ENCODE measurements around the gene RAD18. TPM values are rescaled to one million over a fixed set of nuclear protein-coding genes. Genes with fewer than 3 reads are reported as not detected.

Gene RAD18
- total RNA-seq, 1 donor from 2014 or later: 7.6 TPM

- H3K36me3 ChIP-seq (ENCODE audit: control insufficient read depth, insufficient read depth, low read length): no peaks in the 10 kb centered on the region
- TF ChIP-seq CTCF (IDR thresholded peaks at IDR 0.05; ENCODE audit: insufficient read depth, low read length, poor library complexity, severe bottlenecking): no peak
- H3K27me3 ChIP-seq (ENCODE audit: control insufficient read depth, insufficient read depth, low read length): no peaks in the 10 kb centered on the region
- no peak for DNase-seq (ENCODE audit: low read depth)
- no peak overlapping the region for H3K4me3 ChIP-seq (ENCODE audit: low read depth, low read length)
Observed at GRCh38 chr3:8903191-8903590, 60.1 kb downstream of the RAD18 start.

- no peaks in the 10 kb centered on the region for H3K27me3 ChIP-seq (ENCODE audit: control insufficient read depth, insufficient read depth, low read length)
- no peak for TF ChIP-seq CTCF (IDR thresholded peaks at IDR 0.05; ENCODE audit: insufficient read depth, low read length, poor library complexity, severe bottlenecking)
- DNase-seq (ENCODE audit: low read depth): no peak
Observed at GRCh38 chr3:8900869-8901268, 62.4 kb downstream of the RAD18 start.

GRCh38 chr3:8899876-8900460 is 63.3 kb downstream of the RAD18 start:
- TF ChIP-seq CTCF (IDR thresholded peaks at IDR 0.05; ENCODE audit: insufficient read depth, low read length, poor library complexity, severe bottlenecking): no peak
- DNase-seq (ENCODE audit: low read depth): no peak
- no peaks in the 10 kb centered on the region for H3K36me3 ChIP-seq (ENCODE audit: control insufficient read depth, insufficient read depth, low read length)
- H3K27me3 ChIP-seq (ENCODE audit: control insufficient read depth, insufficient read depth, low read length): no peaks in the 10 kb centered on the region
- no peak overlapping the region for H3K4me3 ChIP-seq (ENCODE audit: low read depth, low read length)

More at GRCh38 chr3:8900869-8901268, 62.4 kb downstream of the RAD18 start:
- Histone ChIP-seq H3K4me3 (ENCODE audit: low read depth, low read length) (no peak overlapping the region), H3K36me3 (ENCODE audit: control insufficient read depth, insufficient read depth, low read length) (no peaks in the 10 kb centered on the region)

- no peak for DNase-seq (ENCODE audit: low read depth)
- H3K27me3 ChIP-seq (ENCODE audit: control insufficient read depth, insufficient read depth, low read length): no peaks in the 10 kb centered on the region
- H3K4me3 ChIP-seq (ENCODE audit: low read depth, low read length): no peak overlapping the region
- no peaks in the 10 kb centered on the region for H3K36me3 ChIP-seq (ENCODE audit: control insufficient read depth, insufficient read depth, low read length)
- no peak for TF ChIP-seq CTCF (IDR thresholded peaks at IDR 0.05; ENCODE audit: insufficient read depth, low read length, poor library complexity, severe bottlenecking)
Observed at GRCh38 chr3:8895829-8896228, 67.4 kb downstream of the RAD18 start.

GRCh38 chr3:8893001-8893400 is 70.3 kb downstream of the RAD18 start:
- no peak for DNase-seq (ENCODE audit: low read depth)
- H3K27me3 ChIP-seq (ENCODE audit: control insufficient read depth, insufficient read depth, low read length): no peaks in the 10 kb centered on the region

More at GRCh38 chr3:8893001-8893400, 70.3 kb downstream of the RAD18 start:
- Histone ChIP-seq H3K36me3 (ENCODE audit: control insufficient read depth, insufficient read depth, low read length) (no peaks in the 10 kb centered on the region), H3K4me3 (ENCODE audit: low read depth, low read length) (no peak overlapping the region)
- TF ChIP-seq CTCF (IDR thresholded peaks at IDR 0.05; ENCODE audit: insufficient read depth, low read length, poor library complexity, severe bottlenecking): no peak

Data from kidney epithelial cell (primary cell).